Natural killer cell (primary cell): Measurements from ENCODE around the gene FHL1. TPM values are rescaled to one million over a fixed set of nuclear protein-coding genes. Genes with fewer than 3 reads are reported as not detected.
A peak's percentile ranks its signal among the peaks of the same experiment; 100 is the strongest.

Experiments used
- ATAC-seq, 3 donors: fragments of 150-1000 bp in 2 of 3; fragments of 200-7000 bp in 1 of 3; cut with Tn5 transposase; 1 replicate in 1 of 3; 2 replicates in 2 of 3; pipeline ENCODE4 v1.10.0; 2021; ENCODE audit warnings: mild to moderate bottlenecking in 2 of 3, moderate library complexity in 2 of 3
- DNase-seq, 2 donors: peaks; one replicate each; pipeline versions ENCODE4 v3.0.0 to v3.0.0-alpha.2; 2013 to 2021; ENCODE audit warnings: mixed read lengths in 1 of 2
- H3K27ac ChIP-seq: one replicate; pipeline ENCODE4 v1.5.1; 2013; ENCODE audit warnings: mild to moderate bottlenecking, low read length
- H3K27me3 ChIP-seq: one replicate; pipeline ENCODE4 v1.6.1; 2013; ENCODE audit warnings: low read length; ENCODE audit not compliant: control insufficient read depth, insufficient read depth
- H3K36me3 ChIP-seq: one replicate; pipeline ENCODE4 v1.6.1; 2013; ENCODE audit warnings: low read length; ENCODE audit not compliant: control insufficient read depth, insufficient read depth
- H3K4me1 ChIP-seq: one replicate; pipeline ENCODE4 v1.6.1; 2013; ENCODE audit warnings: low read length; ENCODE audit not compliant: control insufficient read depth, insufficient read depth
- H3K4me3 ChIP-seq: one replicate; pipeline ENCODE4 v1.5.1; 2013; ENCODE audit warnings: low read length
- H3K9me3 ChIP-seq: one replicate; pipeline ENCODE4 v1.6.1; 2013; ENCODE audit warnings: low read length; ENCODE audit not compliant: control insufficient read depth, insufficient read depth
- H3K27ac Mint-ChIP-seq, 2 donors: one replicate each; pipeline ENCODE4 v1.8.0; 2022; ENCODE audit warnings: mild to moderate bottlenecking in 2 of 2, mixed read lengths in 2 of 2, moderate library complexity in 1 of 2
- H3K27me3 Mint-ChIP-seq, 2 donors: one replicate each; pipeline ENCODE4 v1.8.0; 2022; ENCODE audit warnings: low read depth in 2 of 2, mixed read lengths in 2 of 2
- H3K36me3 Mint-ChIP-seq: one replicate; pipeline ENCODE4 v1.8.0; 2022; ENCODE audit warnings: mixed read lengths
- H3K4me1 Mint-ChIP-seq, 2 donors: one replicate each; pipeline ENCODE4 v1.8.0; 2022; ENCODE audit warnings: mixed read lengths in 2 of 2
- H3K4me3 Mint-ChIP-seq: one replicate; pipeline ENCODE4 v1.8.0; 2022; ENCODE audit warnings: mild to moderate bottlenecking, moderate library complexity, mixed read lengths
- H3K9me3 Mint-ChIP-seq, 2 donors: one replicate each; pipeline ENCODE4 v1.8.0; 2022; ENCODE audit warnings: mixed read lengths in 2 of 2
- CTCF ChIP-seq: fragments of 200-600 bp; IDR thresholded peaks from one replicate; pipeline ENCODE4 v1.8.0; 2022; ENCODE audit warnings: antibody characterized with exemption
- WGBS: methylation state at CpG from one replicate; pipeline ENCODE4 v1.1.7; 2013; ENCODE audit warnings: missing lambda C conversion rate; ENCODE audit not compliant: insufficient coverage; 5-methylcytosine and 5-hydroxymethylcytosine counted together
- intact Hi-C: fragments of 100-400 bp; cut with micrococcal nuclease; formaldehyde crosslinking; loops from one replicate; pipeline ENCODE4 v1.14.2; 2022
- total RNA-seq, 4 donors: library from RNA; stranded (reverse); fragments of 120-200 nt in 1 of 4; gene quantifications; one replicate each; pipeline versions ENCODE4 v1.2.3 to v1.2.4, GENCODE V29; 2013 to 2022

The FHL1 gene
- total RNA-seq, 3 donors from 2014 or later (not counting 1 experiment from before 2014, with no cell fraction given) = 3.2 to 5.7 (median 3.7) TPM

GRCh38 chrX:136227074-136227473 is 79.7 kb downstream of the FHL1 start:
- Histone ChIP-seq H3K4me1 (peaks cover 5% of the 10 kb centered on the region), H3K27me3 (no peaks in the 10 kb centered on the region), H3K9me3 (no peaks in the 10 kb centered on the region), H3K27ac (no peak overlapping the region), H3K36me3 (peaks cover 25% of the 10 kb centered on the region), H3K4me3 (no peak overlapping the region)
- no peak for DNase-seq
- intact Hi-C loops = no loop called here
- Mint-ChIP-seq H3K4me3 (no peak overlapping the region), H3K36me3 (peaks cover 9% of the 10 kb centered on the region), H3K27me3 (no peaks in the 10 kb centered on the region), H3K9me3 (no peaks in the 10 kb centered on the region), H3K27ac (peak overlapping the region in 1 of 2 donors; percentile 75), H3K4me1 (peaks cover 12 to 14% of the 10 kb centered on the region in 2 donors)
- no peak for TF ChIP-seq CTCF
- ATAC-seq = no peak

GRCh38 chrX:136227948-136228838 is 80.9 kb downstream of the FHL1 start:
- Mint-ChIP-seq H3K27ac (peak overlapping the region; percentile 43 to 75), H3K4me3 (peak overlapping the region; percentile 22), H3K36me3 (peaks cover 9% of the 10 kb centered on the region), H3K9me3 (no peaks in the 10 kb centered on the region), H3K4me1 (peaks cover 12 to 14% of the 10 kb centered on the region in 2 donors), H3K27me3 (no peaks in the 10 kb centered on the region)
- TF ChIP-seq CTCF = no peak
- Histone ChIP-seq H3K9me3 (no peaks in the 10 kb centered on the region), H3K4me1 (peaks cover 5% of the 10 kb centered on the region), H3K27ac (peak overlapping the region; percentile 59), H3K36me3 (peaks cover 20% of the 10 kb centered on the region), H3K4me3 (no peak overlapping the region), H3K27me3 (no peaks in the 10 kb centered on the region)
- peak in 2 of 3 donors; percentile 57 to 81 for ATAC-seq
- 34% methylated on average over 8 of the region's 8 CpGs for WGBS
- intact Hi-C loops = no loop called here
- DNase-seq = peak in 1 of 2 donors; percentile 13

- H3K9me3 Mint-ChIP-seq = no peaks in the 10 kb centered on the region
- DNase-seq = no peak
- peaks cover 20% of the 10 kb centered on the region for H3K36me3 ChIP-seq
- peak overlapping the region; percentile 43 to 75 for H3K27ac Mint-ChIP-seq
- peaks cover 9% of the 10 kb centered on the region for H3K36me3 Mint-ChIP-seq
- H3K4me1 Mint-ChIP-seq = peaks cover 12 to 14% of the 10 kb centered on the region in 2 donors
- no peaks in the 10 kb centered on the region for H3K9me3 ChIP-seq
- no peak overlapping the region for H3K4me3 ChIP-seq
- no CpG with 5 or more reads among the region's 3 CpGs for WGBS
- H3K4me3 Mint-ChIP-seq = peak overlapping the region; percentile 4
- H3K27ac ChIP-seq = peak overlapping the region; percentile 59
- H3K4me1 ChIP-seq = peaks cover 5% of the 10 kb centered on the region
- no peak for TF ChIP-seq CTCF
- intact Hi-C loops = no loop called here
- H3K27me3 Mint-ChIP-seq = no peaks in the 10 kb centered on the region
- no peaks in the 10 kb centered on the region for H3K27me3 ChIP-seq
- peak in 1 of 3 donors; percentile 50 for ATAC-seq
These were observed 81.5 kb downstream of the FHL1 start for GRCh38 chrX:136228839-136229207.
